HepG2 (cell line): ENCODE measurements around the gene CXCR1. TPM values are rescaled to one million over a fixed set of nuclear protein-coding genes. Genes with fewer than 3 reads are reported as not detected.

Experiments
- ATAC-seq: fragments of 200-7000 bp; cut with Tn5 transposase; 3 replicates; pipeline ENCODE4 v1.9.1; 2020; ENCODE audit warnings: mild to moderate bottlenecking, moderate library complexity
- BruUV-seq: library from RNA; stranded (reverse); fragments of 400-500 nt; replicated peaks from 2 replicates; lab custom pipeline; 2021; lab: Mats Ljungman, UMichigan
- CTCF ChIA-PET: fragments of 300-600 bp; formaldehyde crosslinking; extraction: SDS; loops from one replicate; lab custom pipeline; 2021; ENCODE audit warnings: low total read pairs, inconsistent platforms, low intra/inter-chr PET ratio; lab: Yijun Ruan, JAX
- POLR2A ChIA-PET: fragments of 350-600 bp; sonication (Branson Sonifier 250); formaldehyde crosslinking; loops from one replicate; lab custom pipeline; 2020; ENCODE audit warnings: antibody characterized with exemption, inconsistent platforms; lab: Yijun Ruan, JAX
- DNase-seq: peaks from one replicate; pipeline ENCODE4 v3.0.0-alpha.2; 2015; ENCODE audit warnings: low spot score
- FAIRE-seq: peaks from 3 replicates; lab custom pipeline; 2011; peaks lifted over from hg19 to GRCh38; lab: Jason Lieb, UNC
- H2AFZ ChIP-seq: one replicate; pipeline ENCODE4 v1.6.1; 2011; ENCODE audit warnings: low read length, inconsistent platforms
- H3K27ac ChIP-seq: fragments of 300-600 bp; 3 replicates; pipeline ENCODE4 v1.8.0; 2011; ENCODE audit warnings: mixed run types, mild to moderate bottlenecking, mixed read lengths, low read length, inconsistent platforms; ENCODE audit not compliant: insufficient read depth; ENCODE audit errors: extremely low read length
- H3K27me3 ChIP-seq, 2 experiments: fragments of 200-600 bp in 1 of 2; 2 replicates in 1 of 2; 3 replicates in 1 of 2; pipeline versions ENCODE4 v1.6.0 to v1.8.0; 2011; ENCODE audit warnings: low read length in 2 of 2, mild to moderate bottlenecking in 2 of 2, moderate library complexity in 2 of 2, inconsistent platforms in 1 of 2; ENCODE audit not compliant: insufficient read depth in 2 of 2, control insufficient read depth in 1 of 2
- H3K36me3 ChIP-seq, 2 experiments: fragments of 200-600 bp in 1 of 2; replicated peaks in 1 of 2; 2 replicates in 1 of 2; 3 replicates in 1 of 2; pipeline versions ENCODE4 v1.5.1 to v1.8.0; 2011; ENCODE audit warnings: low read length in 2 of 2, inconsistent platforms in 1 of 2; ENCODE audit not compliant: insufficient read depth in 2 of 2, control insufficient read depth in 1 of 2
- H3K4me1 ChIP-seq: 2 replicates; pipeline ENCODE4 v1.5.1; 2012; ENCODE audit warnings: low read length, inconsistent platforms; ENCODE audit not compliant: insufficient read depth
- H3K4me2 ChIP-seq: 2 replicates; pipeline ENCODE4 v1.6.0; 2011; ENCODE audit warnings: low read depth, low read length, inconsistent platforms
- H3K4me3 ChIP-seq, 3 experiments: fragments of 200-600 bp in 1 of 3; sonication (generic), shearing (Covaris generic) in 1 of 3; replicated peaks in 1 of 3; 2 replicates each; pipeline ENCODE4 v1.5.1; 2011 to 2016; ENCODE audit warnings: low read length in 3 of 3, inconsistent platforms in 2 of 3, low read depth in 2 of 3, mild to moderate bottlenecking in 2 of 3, control low read depth in 1 of 3, mixed read lengths in 1 of 3; ENCODE audit not compliant: insufficient read depth in 1 of 3
- H3K79me2 ChIP-seq: one replicate; pipeline ENCODE4 v1.6.1; 2011; ENCODE audit warnings: low read length, inconsistent platforms; ENCODE audit not compliant: insufficient read depth
- H3K9ac ChIP-seq: 2 replicates; pipeline ENCODE4 v1.6.0; 2011; ENCODE audit warnings: mild to moderate bottlenecking, low read depth, low read length, inconsistent platforms; ENCODE audit not compliant: insufficient read depth
- H3K9me3 ChIP-seq: 2 replicates; pipeline ENCODE4 v1.5.1; 2012; ENCODE audit warnings: mild to moderate bottlenecking, low read length
- H4K20me1 ChIP-seq: 2 replicates; pipeline ENCODE4 v1.6.0; 2011; ENCODE audit warnings: inconsistent platforms, mild to moderate bottlenecking, low read length, moderate library complexity; ENCODE audit not compliant: insufficient read depth
- GATA4 ChIP-seq: sonication (generic); IDR thresholded peaks from 2 replicates; pipeline ENCODE4 v1.6.1; 2016; ENCODE audit warnings: antibody characterized with exemption, low read depth, borderline replicate concordance
- MXD4 ChIP-seq: IDR thresholded peaks from 2 replicates; pipeline ENCODE4 v1.6.1; 2016; ENCODE audit warnings: mild to moderate bottlenecking, missing biosample characterization, missing genetic modification reagents
- NFIC ChIP-seq: IDR thresholded peaks from 2 replicates; pipeline ENCODE4 v1.6.1; 2012; ENCODE audit warnings: mild to moderate bottlenecking, low read length, inconsistent platforms
- TSC22D2 ChIP-seq: sonication (generic); formaldehyde crosslinking; IDR thresholded peaks from 2 replicates; pipeline ENCODE4 v1.5.1; 2020; ENCODE audit warnings: missing genetic modification reagents, mild to moderate bottlenecking, borderline replicate concordance
- ZFP36L1 ChIP-seq: sonication (generic); formaldehyde crosslinking; IDR thresholded peaks from 2 replicates; pipeline ENCODE4 v1.8.0; 2022; ENCODE audit warnings: mild to moderate bottlenecking, missing genetic modification reagents, moderate library complexity
- ZNF232 ChIP-seq: sonication (generic); formaldehyde crosslinking; IDR thresholded peaks from 2 replicates; pipeline ENCODE4 v1.4.0; 2020; ENCODE audit warnings: missing genetic modification reagents, borderline replicate concordance
- ZNF317 ChIP-seq: sonication (generic); formaldehyde crosslinking; IDR thresholded peaks from 2 replicates; pipeline ENCODE4 v1.5.0; 2020; ENCODE audit warnings: mild to moderate bottlenecking, missing genetic modification reagents
- ZNF331 ChIP-seq: sonication (generic); formaldehyde crosslinking; IDR thresholded peaks from 2 replicates; pipeline ENCODE4 v1.4.0; 2020; ENCODE audit warnings: missing genetic modification reagents
- ZNF557 ChIP-seq: sonication (generic); formaldehyde crosslinking; IDR thresholded peaks from 2 replicates; pipeline ENCODE4 v1.4.0; 2020; ENCODE audit warnings: missing genetic modification reagents
- ZNF672 ChIP-seq: sonication (generic); formaldehyde crosslinking; IDR thresholded peaks from 2 replicates; pipeline ENCODE4 v1.8.1; 2022; ENCODE audit warnings: missing genetic modification reagents
- WGBS: methylation state at CpG from one replicate; pipeline ENCODE4 v1.1.6; 2017; ENCODE audit warnings: low lambda C conversion rate; 5-methylcytosine and 5-hydroxymethylcytosine counted together
- in situ Hi-C: cut with HindIII; loops from 2 replicates; pipeline ENCODE4 v1.10.0; 2017; ENCODE audit warnings: low pct_unique_long_range_greater_than_20kb; ENCODE audit not compliant: extremely low pct_ligation_motif_present
- intact Hi-C: fragments of 100-400 bp; cut with micrococcal nuclease; formaldehyde crosslinking; loops from one replicate; pipeline ENCODE4 v1.10.0; 2022; ENCODE audit not compliant: unreplicated experiment
- polyA plus RNA-seq, 8 experiments: library from polyadenylated mRNA; depleted of rRNA in 3 of 8; stranded (reverse) in 7 of 8; unstranded in 1 of 8; fragments of >200 nt; fragmentation: Illumina TruSeq in 4 of 8; extraction: Trizol in 4 of 8; gene quantifications; 2 replicates each; pipeline versions ENCODE4 v1.2.1 to v1.2.3, GENCODE V29; 2011 to 2016; ENCODE audit warnings: low read depth in 4 of 8, missing spikeins in 1 of 8, mixed read lengths in 1 of 8; ENCODE audit not compliant: insufficient read depth in 1 of 8
- total RNA-seq, 5 experiments: library from RNA; depleted of rRNA; stranded (reverse); fragments of >200 nt; fragmentation: Illumina TruSeq; extraction: Trizol; gene quantifications; 2 replicates each; pipeline ENCODE4 v1.2.3, GENCODE V29; 2016; ENCODE audit warnings: low read depth in 1 of 5
- TF ChIP-seq, protein P1 (sequence below): IDR thresholded peaks from 2 replicates; pipeline ENCODE4 v1.6.1; 2018; ENCODE audit warnings: missing genetic modification reagents, mild to moderate bottlenecking, missing compliant biosample characterization
- TF ChIP-seq, protein P2 (sequence below): sonication (generic); formaldehyde crosslinking; IDR thresholded peaks from 2 replicates; pipeline ENCODE4 v1.4.0; 2020; ENCODE audit warnings: mild to moderate bottlenecking, missing genetic modification reagents
- TF ChIP-seq, protein P3 (sequence below): sonication (generic); formaldehyde crosslinking; conservative IDR thresholded peaks from 2 replicates; pipeline ENCODE4 v1.8.0; 2022; ENCODE audit warnings: mild to moderate bottlenecking, moderate library complexity, missing genetic modification reagents
- TF ChIP-seq, protein P4 (sequence below): sonication (generic); formaldehyde crosslinking; IDR thresholded peaks from 2 replicates; pipeline ENCODE4 v1.4.0; 2020; ENCODE audit warnings: missing genetic modification reagents, borderline replicate concordance
- TF ChIP-seq, protein P5 (sequence below): sonication (generic); formaldehyde crosslinking; conservative IDR thresholded peaks from 2 replicates; pipeline ENCODE4 v1.8.1; 2023; ENCODE audit warnings: missing genetic modification reagents

Gene CXCR1
- total and polyA plus RNA-seq, 2 of the 13 experiments (the other 11 are each of a cell fraction or from before 2014, with no cell fraction given), result not detected

DNA sequence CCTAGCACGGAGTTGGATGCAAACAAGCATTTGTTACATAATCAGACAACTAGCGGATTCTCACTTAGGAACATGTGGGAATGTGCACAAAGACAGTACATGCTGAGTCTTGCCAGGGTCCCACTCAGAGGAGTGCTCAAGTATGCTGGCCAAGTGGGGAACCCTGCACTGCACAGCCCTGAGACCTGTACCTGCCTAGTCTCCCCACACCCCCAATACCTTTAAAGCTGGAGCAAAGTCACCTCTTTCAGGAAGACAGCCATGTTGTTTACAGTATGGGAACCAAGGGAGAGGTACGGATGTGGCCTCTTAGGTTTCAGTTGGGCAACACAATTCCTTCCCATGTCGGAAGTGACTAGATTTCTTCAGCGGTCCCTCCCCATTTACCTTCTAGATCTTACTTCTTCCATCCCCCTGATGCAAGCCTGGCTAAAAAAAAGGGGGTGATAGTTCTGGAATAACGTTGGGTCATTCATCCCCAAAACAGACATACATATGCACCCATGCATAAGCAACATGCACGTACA is 10.7 kb downstream of the CXCR1 start:
- no peak for DNase-seq
- WGBS, result 36% methylated on average over 7 of the region's 7 CpGs
- H3K79me2 ChIP-seq, result no peaks in the 10 kb centered on the region
- ATAC-seq, result no peak
- no peak overlapping the region for H2AFZ ChIP-seq
- no peaks in the 10 kb centered on the region for H3K4me1 ChIP-seq
- no peak overlapping the region for H3K4me2 ChIP-seq
- H3K9ac ChIP-seq, result no peak overlapping the region
- intact Hi-C loops, result no loop called here
- in situ Hi-C loops, result no loop called here
- POLR2A ChIA-PET, result no interaction called here
- TF ChIP-seq, protein P1, sequence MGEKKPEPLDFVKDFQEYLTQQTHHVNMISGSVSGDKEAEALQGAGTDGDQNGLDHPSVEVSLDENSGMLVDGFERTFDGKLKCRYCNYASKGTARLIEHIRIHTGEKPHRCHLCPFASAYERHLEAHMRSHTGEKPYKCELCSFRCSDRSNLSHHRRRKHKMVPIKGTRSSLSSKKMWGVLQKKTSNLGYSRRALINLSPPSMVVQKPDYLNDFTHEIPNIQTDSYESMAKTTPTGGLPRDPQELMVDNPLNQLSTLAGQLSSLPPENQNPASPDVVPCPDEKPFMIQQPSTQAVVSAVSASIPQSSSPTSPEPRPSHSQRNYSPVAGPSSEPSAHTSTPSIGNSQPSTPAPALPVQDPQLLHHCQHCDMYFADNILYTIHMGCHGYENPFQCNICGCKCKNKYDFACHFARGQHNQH (CRISPR knock-in tag), result no peak
- TF ChIP-seq ZNF232 (CRISPR knock-in tag) (no peak), ZNF317 (no peak), TSC22D2 (no peak), ZFP36L1 (CRISPR knock-in tag) (no peak), NFIC (no peak), MXD4 (CRISPR knock-in tag) (no peak), ZNF557 (CRISPR knock-in tag) (no peak), ZNF672 (no peak), ZNF331 (CRISPR knock-in tag) (no peak), GATA4 (no peak)
- TF ChIP-seq, protein P2, sequence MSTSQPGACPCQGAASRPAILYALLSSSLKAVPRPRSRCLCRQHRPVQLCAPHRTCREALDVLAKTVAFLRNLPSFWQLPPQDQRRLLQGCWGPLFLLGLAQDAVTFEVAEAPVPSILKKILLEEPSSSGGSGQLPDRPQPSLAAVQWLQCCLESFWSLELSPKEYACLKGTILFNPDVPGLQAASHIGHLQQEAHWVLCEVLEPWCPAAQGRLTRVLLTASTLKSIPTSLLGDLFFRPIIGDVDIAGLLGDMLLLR (CRISPR knock-in tag), result no peak
- TF ChIP-seq, protein P3, sequence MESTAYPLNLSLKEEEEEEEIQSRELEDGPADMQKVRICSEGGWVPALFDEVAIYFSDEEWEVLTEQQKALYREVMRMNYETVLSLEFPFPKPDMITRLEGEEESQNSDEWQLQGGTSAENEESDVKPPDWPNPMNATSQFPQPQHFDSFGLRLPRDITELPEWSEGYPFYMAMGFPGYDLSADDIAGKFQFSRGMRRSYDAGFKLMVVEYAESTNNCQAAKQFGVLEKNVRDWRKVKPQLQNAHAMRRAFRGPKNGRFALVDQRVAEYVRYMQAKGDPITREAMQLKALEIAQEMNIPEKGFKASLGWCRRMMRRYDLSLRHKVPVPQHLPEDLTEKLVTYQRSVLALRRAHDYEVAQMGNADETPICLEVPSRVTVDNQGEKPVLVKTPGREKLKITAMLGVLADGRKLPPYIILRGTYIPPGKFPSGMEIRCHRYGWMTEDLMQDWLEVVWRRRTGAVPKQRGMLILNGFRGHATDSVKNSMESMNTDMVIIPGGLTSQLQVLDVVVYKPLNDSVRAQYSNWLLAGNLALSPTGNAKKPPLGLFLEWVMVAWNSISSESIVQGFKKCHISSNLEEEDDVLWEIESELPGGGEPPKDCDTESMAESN (CRISPR knock-in tag), result no peak
- TF ChIP-seq, protein P4, sequence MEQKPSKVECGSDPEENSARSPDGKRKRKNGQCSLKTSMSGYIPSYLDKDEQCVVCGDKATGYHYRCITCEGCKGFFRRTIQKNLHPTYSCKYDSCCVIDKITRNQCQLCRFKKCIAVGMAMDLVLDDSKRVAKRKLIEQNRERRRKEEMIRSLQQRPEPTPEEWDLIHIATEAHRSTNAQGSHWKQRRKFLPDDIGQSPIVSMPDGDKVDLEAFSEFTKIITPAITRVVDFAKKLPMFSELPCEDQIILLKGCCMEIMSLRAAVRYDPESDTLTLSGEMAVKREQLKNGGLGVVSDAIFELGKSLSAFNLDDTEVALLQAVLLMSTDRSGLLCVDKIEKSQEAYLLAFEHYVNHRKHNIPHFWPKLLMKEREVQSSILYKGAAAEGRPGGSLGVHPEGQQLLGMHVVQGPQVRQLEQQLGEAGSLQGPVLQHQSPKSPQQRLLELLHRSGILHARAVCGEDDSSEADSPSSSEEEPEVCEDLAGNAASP, result no peak
- TF ChIP-seq, protein P5, sequence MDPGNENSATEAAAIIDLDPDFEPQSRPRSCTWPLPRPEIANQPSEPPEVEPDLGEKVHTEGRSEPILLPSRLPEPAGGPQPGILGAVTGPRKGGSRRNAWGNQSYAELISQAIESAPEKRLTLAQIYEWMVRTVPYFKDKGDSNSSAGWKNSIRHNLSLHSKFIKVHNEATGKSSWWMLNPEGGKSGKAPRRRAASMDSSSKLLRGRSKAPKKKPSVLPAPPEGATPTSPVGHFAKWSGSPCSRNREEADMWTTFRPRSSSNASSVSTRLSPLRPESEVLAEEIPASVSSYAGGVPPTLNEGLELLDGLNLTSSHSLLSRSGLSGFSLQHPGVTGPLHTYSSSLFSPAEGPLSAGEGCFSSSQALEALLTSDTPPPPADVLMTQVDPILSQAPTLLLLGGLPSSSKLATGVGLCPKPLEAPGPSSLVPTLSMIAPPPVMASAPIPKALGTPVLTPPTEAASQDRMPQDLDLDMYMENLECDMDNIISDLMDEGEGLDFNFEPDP, result no peak
- TF ChIP-seq, all 625 proteins: peak for 0
- peaks cover 2 to 45% of the 10 kb centered on the region in 2 experiments; a peak in 4 of 5 replicates for H3K27me3 ChIP-seq
- BruUV-seq, result no TSS peak
- CTCF ChIA-PET, result no interaction called here
- no peaks in the 10 kb centered on the region for H4K20me1 ChIP-seq
- no peak overlapping the region for H3K27ac ChIP-seq
- no peaks in the 10 kb centered on the region for H3K36me3 ChIP-seq
- FAIRE-seq, result no peak
- no peaks in the 10 kb centered on the region for H3K9me3 ChIP-seq
- H3K4me3 ChIP-seq, result no peak overlapping the region
